ENCODE results near the gene WDR72. TPM values are rescaled to one million over a fixed set of nuclear protein-coding genes. Genes with fewer than 3 reads are reported as not detected.

Gene WDR72
- total RNA-seq, 2 experiments from 2014 or later = not detected

DNA sequence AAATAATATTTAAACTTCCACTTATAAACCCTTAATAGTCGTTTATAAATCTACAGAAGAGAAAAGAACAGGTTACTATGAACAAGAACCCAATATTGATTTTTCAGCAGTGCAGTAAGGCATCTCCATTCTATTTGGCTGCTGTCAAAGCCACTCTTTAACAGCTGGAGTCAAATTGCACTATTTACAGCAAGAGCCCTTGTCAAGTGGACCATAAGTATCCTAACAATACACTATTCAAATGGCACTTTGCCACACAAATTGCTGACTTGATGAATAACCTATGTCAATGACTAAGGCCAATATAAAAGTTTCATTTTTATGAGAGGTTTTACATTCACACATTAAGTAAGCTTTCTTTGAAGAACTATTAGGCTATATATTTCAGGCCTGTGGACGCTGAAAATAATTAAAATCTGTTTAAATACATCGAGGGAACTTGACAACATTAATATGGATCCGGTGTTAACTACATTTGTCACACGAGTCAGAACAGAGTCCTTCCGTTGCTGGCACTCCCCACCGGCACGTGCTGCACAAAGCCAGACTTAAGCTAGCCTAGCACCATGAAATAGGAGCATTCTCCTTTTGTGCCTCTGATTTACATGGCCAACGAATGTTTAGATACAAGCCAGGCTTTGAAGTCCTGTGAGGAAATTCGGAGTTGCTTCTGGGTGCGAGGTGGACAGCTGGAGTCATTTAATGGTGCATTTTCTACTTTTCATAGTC, 100.5 kb downstream of the WDR72 start:
- no peak for ATAC-seq
- Mint-ChIP-seq H3K27ac (no peak overlapping the region), H3K4me1 (ENCODE audit: low read depth) (no peaks in the 10 kb centered on the region), H3K36me3 (ENCODE audit: low read depth) (no peaks in the 10 kb centered on the region), H3K27me3 (peaks cover 2% of the 10 kb centered on the region), H3K4me3 (no peak overlapping the region), H3K9me3 (no peaks in the 10 kb centered on the region)
- intact Hi-C loops (cut with micrococcal nuclease) = no loop called here
- POLR2A ChIA-PET = no interaction called here
- no peak for DNase-seq
- CTCF ChIA-PET = no interaction called here
- TF ChIP-seq, protein P1, sequence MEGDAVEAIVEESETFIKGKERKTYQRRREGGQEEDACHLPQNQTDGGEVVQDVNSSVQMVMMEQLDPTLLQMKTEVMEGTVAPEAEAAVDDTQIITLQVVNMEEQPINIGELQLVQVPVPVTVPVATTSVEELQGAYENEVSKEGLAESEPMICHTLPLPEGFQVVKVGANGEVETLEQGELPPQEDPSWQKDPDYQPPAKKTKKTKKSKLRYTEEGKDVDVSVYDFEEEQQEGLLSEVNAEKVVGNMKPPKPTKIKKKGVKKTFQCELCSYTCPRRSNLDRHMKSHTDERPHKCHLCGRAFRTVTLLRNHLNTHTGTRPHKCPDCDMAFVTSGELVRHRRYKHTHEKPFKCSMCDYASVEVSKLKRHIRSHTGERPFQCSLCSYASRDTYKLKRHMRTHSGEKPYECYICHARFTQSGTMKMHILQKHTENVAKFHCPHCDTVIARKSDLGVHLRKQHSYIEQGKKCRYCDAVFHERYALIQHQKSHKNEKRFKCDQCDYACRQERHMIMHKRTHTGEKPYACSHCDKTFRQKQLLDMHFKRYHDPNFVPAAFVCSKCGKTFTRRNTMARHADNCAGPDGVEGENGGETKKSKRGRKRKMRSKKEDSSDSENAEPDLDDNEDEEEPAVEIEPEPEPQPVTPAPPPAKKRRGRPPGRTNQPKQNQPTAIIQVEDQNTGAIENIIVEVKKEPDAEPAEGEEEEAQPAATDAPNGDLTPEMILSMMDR (IDR thresholded peaks at IDR 0.05) = no peak

DNA sequence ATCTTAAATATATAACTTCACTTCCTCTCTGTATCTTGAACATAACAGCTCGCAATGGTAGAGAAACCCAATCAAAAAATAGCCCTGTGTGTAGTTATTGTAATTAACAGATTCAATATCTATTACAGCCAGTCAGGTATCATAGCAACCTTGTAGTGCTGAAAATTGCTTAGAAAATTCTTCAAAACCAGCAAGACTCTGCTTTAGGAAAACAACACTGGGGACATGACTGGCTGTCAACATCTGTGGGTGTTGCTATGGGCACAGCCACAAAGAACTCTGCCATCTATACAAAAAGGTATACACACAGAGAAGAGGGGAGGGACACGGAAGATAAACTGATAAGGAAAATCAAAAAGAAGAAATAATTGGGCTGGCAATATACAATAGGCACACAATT, 101.2 kb downstream of the WDR72 start:
- Mint-ChIP-seq H3K27me3 (peaks cover 2% of the 10 kb centered on the region), H3K9me3 (no peaks in the 10 kb centered on the region), H3K27ac (no peak overlapping the region), H3K4me3 (no peak overlapping the region), H3K4me1 (ENCODE audit: low read depth) (no peaks in the 10 kb centered on the region), H3K36me3 (ENCODE audit: low read depth) (no peaks in the 10 kb centered on the region)
- ChIA-PET POLR2A (interaction anchor here (0.6 kb wide), 1 partner anchor 266 kb away, joined by 5 read pairs; no protein-coding TSS in a partner anchor), CTCF (no interaction called here)
- ATAC-seq (no peak), DNase-seq (no peak)
- intact Hi-C loops (cut with micrococcal nuclease) = no loop called here
- TF ChIP-seq, protein P1 (IDR thresholded peaks at IDR 0.05) = no peak

DNA sequence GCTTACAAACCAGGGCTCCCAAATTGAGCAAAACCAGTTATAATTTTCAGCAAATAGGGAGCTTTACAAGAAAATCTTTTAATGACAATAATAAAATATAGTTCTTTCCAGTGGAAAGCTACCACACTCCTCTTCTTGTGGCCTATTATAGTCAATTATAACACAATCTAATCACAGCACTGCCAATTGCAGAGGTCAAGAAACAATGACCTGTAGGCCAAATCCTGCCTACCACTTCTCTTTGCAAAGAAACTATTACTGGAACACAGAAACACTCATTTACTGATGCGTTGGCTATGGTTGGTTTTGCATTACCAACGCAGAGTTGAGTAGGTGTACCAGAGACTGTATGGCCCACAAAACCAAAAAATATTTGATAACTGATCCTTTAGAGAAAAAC, 110.5 kb downstream of the WDR72 start:
- TF ChIP-seq, protein P1 (IDR thresholded peaks at IDR 0.05) = no peak
- ChIA-PET CTCF (no interaction called here), POLR2A (no interaction called here)
- Mint-ChIP-seq H3K4me3 (no peak overlapping the region), H3K4me1 (ENCODE audit: low read depth) (no peaks in the 10 kb centered on the region), H3K27me3 (peaks cover 3% of the 10 kb centered on the region), H3K36me3 (ENCODE audit: low read depth) (no peaks in the 10 kb centered on the region), H3K9me3 (no peaks in the 10 kb centered on the region), H3K27ac (no peak overlapping the region)
- DNase-seq = no peak
- intact Hi-C loops (cut with micrococcal nuclease) = no loop called here
- ATAC-seq = no peak

DNA sequence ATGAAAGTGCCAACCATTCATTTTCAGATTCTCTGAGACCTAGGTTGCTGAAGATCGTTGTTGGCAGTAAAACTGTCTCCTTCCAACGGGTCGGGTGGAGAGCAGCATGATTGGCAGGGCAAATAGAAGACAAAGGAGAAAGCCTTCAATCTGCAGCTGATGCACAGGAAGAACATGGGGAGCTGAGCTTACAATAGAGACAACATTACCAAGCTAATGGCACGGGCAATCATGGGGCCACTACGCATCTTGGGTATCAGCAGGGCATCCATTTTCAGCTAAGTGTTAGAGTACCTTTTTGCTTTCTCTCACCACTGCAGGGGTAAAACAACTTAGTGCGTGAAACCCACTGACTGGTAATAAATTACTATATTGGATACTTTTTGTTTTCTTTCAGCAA, 114.8 kb downstream of the WDR72 start:
- TF ChIP-seq, protein P1 (IDR thresholded peaks at IDR 0.05) = no peak
- Mint-ChIP-seq H3K4me3 (no peak overlapping the region), H3K36me3 (ENCODE audit: low read depth) (no peaks in the 10 kb centered on the region), H3K9me3 (no peaks in the 10 kb centered on the region), H3K27ac (no peak overlapping the region), H3K4me1 (ENCODE audit: low read depth) (no peaks in the 10 kb centered on the region), H3K27me3 (peaks cover 3% of the 10 kb centered on the region)
- ChIA-PET CTCF (no interaction called here), POLR2A (no interaction called here)
- no peak for DNase-seq
- ATAC-seq = no peak
- intact Hi-C loops (cut with micrococcal nuclease) = no loop called here

DNA sequence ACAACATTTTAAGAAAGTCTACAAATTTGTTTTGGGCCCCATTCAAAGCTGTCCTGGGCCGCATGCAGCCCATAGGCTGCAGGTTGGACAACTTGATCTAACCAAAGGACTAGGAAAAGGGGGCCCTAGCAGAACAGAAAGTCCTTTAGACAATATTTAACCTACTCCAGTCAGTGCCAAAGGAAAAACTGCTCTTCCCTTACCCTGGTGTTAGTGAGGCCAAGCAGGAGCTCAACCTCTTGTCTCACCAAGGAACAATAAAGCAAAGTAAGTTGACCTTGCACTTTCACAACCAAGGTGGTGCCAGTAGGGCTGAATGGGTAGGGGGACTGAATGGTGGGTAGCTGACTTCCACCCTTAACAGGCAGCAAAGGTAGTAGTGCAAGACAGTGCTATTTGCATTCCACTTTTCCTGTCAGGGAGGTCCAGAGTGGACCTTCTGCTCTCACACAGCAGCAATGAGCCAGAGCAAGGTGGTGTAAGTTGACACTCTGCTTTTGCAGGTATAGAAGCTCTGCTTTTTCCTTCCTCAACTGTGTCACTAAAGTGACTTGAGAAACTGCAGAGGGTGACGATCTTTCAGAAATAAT, 124.9 kb downstream of the WDR72 start:
- intact Hi-C loops (cut with micrococcal nuclease) = no loop called here
- Mint-ChIP-seq H3K4me1 (ENCODE audit: low read depth) (no peaks in the 10 kb centered on the region), H3K27ac (no peak overlapping the region), H3K4me3 (no peak overlapping the region), H3K9me3 (peaks cover 3% of the 10 kb centered on the region), H3K36me3 (ENCODE audit: low read depth) (no peaks in the 10 kb centered on the region), H3K27me3 (no peaks in the 10 kb centered on the region)
- TF ChIP-seq, protein P1 (IDR thresholded peaks at IDR 0.05) = no peak
- no peak for DNase-seq
- no peak for ATAC-seq
- ChIA-PET CTCF (no interaction called here), POLR2A (no interaction called here)

All from activated CD8-positive, alpha-beta T cell treated with anti-CD3 and anti-CD28 coated beads for 36 hours (primary cell).